22Rv1 (cell line): ENCODE measurements around the gene TIMM21.

ENCODE experiments used
- ZFX ChIP-seq: fragments of 450-650 bp; IDR thresholded peaks from 2 replicates; pipeline ENCODE4 v1.6.1; 2017; ENCODE audit warnings: antibody characterized with exemption, borderline replicate concordance
- TF ChIP-seq, protein P1 (sequence below): fragments of 450-650 bp; IDR thresholded peaks from 2 replicates; pipeline ENCODE4 v1.5.1; 2017; ENCODE audit warnings: mild to moderate bottlenecking

DNA sequence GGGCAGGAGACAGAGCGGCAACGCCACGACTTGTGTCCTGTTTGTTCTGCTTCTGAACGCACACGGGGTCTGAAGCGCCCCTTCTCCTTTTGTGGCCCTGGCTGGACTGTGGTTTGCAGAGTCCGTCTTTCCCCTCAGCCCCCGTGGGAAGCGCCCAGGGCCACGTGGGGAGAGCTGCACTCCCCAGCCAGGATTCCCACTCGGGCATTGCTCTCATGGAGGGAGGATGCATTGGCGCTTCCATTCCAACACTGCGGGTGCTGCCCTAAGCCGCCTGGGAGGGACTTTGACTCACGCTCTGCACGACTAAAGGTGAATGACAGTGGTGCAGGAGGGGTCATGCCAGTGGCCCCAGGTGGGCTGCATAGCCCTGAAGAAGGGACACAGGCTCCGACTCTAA, 52.5 kb downstream of the TIMM21 start:
- TF ChIP-seq, protein P1, sequence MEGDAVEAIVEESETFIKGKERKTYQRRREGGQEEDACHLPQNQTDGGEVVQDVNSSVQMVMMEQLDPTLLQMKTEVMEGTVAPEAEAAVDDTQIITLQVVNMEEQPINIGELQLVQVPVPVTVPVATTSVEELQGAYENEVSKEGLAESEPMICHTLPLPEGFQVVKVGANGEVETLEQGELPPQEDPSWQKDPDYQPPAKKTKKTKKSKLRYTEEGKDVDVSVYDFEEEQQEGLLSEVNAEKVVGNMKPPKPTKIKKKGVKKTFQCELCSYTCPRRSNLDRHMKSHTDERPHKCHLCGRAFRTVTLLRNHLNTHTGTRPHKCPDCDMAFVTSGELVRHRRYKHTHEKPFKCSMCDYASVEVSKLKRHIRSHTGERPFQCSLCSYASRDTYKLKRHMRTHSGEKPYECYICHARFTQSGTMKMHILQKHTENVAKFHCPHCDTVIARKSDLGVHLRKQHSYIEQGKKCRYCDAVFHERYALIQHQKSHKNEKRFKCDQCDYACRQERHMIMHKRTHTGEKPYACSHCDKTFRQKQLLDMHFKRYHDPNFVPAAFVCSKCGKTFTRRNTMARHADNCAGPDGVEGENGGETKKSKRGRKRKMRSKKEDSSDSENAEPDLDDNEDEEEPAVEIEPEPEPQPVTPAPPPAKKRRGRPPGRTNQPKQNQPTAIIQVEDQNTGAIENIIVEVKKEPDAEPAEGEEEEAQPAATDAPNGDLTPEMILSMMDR = no peak
- no peak for TF ChIP-seq ZFX
